GM21786 (cell line): ENCODE data around the gene INPP5D.

Experiments used
- ATAC-seq: cut with Tn5 transposase; IDR thresholded peaks from one replicate; pipeline ENCODE4 v1.9.1; 2021; ENCODE audit not compliant: unreplicated experiment

INPP5D gene

GRCh38 chr2:233031556-233032500 is 28.3 kb upstream of the INPP5D start:
- ATAC-seq = no peak

- ATAC-seq = no peak
These were observed 27.4 kb upstream of the INPP5D start, which contains the start of gene NEU2 for GRCh38 chr2:233032551-233033320. TSS of gene NEU2 (plus strand) at chr2:233032672. CDS start at chr2:233032672, 0 bp downstream.

DNA sequence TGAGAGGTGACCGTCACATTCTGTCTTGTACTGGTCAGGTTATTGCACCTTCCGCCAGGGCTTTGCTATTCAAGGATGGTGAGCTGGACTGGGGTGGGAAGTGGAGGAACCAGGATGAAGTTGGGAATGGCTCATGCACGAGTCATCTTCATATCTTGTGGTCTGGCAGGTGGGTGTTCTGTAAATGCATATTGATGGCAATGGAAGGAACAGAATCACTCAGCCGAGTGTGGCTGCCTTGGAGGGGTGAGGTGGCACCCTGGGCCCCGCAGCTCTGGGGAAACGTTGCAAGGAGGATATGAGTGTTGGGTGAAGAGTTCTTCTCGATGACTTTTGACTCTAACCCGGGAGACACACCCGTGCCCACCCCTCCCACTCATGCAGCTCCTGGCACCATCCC is 26.5 kb upstream of the INPP5D start:
- no peak for ATAC-seq

GRCh38 chr2:233034091-233034882 is 25.9 kb upstream of the INPP5D start:
- no peak for ATAC-seq

DNA sequence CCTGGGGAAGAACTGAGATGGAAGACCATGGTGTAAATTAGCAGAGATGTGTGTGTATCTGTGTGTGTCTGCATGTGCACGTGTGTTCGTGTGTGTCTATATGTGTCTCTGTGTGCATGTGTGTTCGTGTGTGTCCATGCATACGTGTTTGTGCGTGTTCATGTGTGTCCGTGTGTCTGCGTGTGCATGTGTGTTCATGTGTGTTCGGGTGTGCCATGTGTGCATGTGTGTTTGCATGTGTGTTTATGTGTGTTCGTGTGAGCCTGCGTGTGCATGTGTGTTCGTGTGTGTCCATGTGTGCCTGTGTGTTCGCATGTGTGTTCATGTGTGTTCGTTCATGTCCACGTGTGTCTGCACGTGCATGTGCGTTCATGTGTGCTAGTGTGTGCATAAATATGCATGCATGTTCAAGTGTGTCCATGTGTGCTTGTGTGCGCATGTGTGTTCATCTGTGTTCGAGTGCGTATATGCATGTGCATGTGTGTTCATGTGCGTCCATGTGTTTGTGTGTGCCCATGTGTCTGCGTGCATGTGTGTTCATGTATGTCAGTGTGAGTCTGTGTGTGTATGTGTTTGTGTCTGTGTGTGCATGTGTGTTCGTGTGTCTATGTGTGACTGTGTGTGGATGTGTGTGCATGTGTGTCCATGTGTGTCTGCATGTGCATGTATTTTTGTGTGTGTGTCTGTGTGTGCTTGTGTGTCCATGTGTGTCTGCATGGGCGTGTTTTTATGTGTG is 24.5 kb upstream of the INPP5D start:
- no peak for ATAC-seq

DNA sequence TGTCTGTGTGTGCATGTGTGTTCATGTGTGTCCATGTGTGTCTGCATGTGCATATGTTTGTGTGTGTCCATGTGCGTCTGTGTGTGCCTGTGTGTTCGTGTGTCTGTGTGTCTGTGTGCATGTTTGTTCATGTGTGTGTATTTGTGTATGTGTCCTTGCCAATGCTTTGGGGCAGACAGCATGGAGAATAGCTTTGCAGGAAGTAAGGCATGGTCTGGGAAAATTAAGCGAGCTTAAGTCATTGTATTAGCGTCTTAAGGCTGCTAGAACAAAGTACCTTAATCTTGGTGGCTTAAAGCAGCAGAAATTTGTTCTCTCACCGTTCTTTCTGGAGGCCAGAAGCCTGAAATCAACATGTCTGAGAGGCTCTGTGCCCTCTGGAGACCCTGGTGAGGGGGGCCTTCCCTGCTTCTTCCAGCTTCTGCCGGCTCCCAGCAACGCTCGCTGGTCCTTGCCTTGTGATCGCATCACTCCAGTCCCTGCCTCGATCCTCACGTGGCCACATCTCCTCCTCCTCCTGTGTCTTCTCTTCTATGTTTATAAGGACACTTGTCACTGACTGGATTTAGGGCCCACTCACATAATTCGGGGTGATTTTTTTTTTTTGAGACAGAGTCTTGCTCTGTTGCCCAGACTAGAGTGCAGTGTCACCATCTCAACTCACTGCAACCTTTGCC is 23.8 kb upstream of the INPP5D start:
- ATAC-seq = no peak

DNA sequence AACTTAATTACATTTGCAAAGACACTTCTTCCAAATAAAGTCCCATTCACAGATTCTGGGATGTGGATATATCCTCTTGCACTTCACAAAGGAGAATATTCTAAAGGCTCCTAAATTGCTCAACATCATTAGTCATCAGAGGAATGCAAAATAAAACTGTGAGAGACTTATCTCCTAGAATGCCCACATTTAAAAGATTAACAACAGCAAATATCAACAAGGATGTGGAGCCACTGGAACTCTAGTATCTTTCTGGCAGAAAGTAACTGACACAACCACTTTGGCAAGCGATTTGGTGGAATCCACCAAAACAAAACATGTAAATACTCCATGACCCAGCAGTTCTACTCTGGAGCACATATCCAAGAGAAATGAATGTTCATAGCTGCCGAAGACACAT is 23.1 kb upstream of the INPP5D start:
- ATAC-seq = no peak

DNA sequence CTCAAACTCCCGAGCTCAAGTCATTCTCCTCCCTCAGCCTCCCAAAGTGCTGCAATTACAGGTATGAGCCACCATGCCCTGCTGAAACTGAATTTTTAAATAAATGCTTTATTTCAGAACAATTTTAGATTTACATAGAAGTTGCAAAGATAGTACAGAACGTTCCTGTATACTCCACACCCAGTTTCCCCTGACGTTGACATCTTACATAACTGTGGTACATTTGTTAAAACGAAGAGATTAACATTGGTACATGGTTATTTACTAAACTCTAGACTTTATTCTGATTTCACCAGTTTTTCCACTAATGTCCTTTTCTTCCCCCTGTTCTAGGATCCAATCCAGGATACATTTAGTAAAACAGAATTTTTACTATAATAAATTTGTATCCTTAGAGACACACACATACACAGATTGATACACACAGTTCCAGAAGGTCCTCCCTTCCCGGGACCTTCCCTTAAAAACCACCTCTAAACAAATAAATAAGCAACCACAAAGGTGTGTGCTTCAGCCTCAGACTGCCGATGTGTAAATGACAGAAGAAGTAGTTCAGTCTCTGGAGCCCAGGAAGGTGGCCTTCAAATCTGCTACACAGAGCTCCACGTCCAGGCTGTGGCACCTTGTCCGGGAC is 20.8 kb upstream of the INPP5D start:
- ATAC-seq = no peak

- no peak for ATAC-seq
These were observed 20.2 kb upstream of the INPP5D start for GRCh38 chr2:233039846-233040530.

DNA sequence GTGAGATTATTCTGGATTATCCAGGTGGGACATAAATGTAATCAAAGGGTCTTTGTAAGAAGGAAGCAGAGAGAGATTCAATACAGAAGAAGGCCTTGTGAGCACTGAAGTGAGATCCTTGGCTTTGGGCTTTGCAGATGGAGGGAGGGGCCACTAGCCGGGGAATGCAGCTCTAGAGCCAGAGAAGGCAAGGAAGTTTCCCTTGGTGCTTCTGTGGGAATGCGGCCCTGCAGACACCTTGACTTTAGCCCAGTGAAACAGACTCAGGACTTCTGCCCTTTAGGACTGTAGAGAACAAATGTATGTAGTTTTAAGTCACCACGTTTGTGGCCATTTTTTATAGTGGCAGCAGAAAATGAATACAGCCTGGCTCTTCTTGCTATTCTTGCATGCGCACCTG is 19.6 kb upstream of the INPP5D start:
- ATAC-seq = no peak

DNA sequence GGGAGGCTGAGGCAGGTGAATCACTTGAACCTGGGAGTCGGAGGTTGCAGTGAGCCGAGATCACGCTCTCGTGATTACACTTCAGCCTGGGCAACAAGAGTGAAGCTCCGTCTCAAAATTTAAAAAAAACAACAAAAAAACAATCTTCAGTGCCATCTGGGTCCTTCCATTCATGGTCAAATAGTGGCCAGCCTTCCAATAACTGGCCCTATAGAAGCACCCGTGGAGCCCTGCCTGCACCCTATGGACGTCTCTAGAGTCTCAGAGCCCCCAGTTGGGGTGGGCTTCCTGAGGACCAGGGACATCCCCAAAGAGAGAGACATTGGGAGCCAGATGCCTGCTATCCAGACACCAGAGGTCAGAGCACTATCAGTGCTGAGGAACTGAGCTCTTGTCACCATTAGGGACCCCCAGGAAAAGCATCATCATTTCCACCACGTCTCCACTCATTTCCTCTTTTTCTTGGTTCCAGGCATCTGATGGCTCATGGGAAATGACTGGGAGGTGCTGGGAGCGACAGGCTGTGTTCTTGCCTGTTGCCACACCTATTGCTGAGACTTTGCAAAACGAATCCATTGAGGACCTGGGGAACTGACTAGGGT is 18.3 kb upstream of the INPP5D start:
- no peak for ATAC-seq

DNA sequence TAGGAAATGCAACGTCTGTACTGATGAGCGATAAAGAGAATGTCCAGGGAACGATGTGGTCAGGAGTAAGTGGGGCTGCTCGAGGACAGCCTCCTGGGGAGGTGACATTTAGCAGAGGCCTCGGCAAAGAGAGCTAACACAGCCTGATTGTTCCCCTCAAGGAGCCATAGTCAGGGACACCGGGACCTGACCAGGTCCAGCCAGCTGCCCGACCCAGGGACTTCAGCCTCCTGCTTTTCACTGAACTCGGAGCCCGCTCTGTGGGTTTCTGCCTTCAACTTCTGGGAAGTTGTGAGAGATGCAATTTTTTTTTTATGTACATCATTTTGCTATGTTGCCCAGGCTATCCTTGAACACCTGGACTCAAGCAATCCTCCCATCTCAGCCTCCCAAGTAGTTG is 17.6 kb upstream of the INPP5D start:
- no peak for ATAC-seq

DNA sequence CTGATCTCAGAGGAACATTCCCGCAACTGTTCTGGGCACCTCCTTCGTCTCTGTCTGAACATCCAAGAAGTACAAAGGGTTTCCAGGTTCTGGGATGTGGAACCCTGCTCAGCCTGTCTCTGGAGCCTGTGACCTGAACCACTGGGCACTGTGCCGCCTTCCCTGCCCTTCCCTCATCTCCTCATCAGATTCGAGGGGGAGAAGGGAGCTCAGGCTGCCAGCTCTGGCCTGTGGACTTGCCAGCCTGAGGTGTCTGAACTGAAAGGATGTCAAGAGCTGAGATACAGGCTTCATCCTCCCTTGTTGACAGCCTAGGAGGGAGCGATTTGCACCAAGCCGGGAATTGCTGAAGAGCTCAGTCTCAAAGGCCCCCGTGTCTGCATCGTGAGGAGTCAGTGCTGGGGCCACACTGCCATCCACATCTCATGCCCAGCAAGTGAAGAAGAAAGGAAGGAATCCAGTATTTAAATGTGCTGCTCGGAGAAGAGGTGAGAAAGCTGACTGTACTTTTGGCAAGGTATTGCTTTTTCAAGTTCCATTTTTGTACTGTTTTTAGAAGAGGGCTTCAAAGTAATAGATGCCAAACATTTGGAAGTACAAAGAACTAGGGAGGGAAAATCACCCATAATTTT is 15.1 kb upstream of the INPP5D start:
- ATAC-seq = no peak

- no peak for ATAC-seq
These were observed 12.9 kb upstream of the INPP5D start for GRCh38 chr2:233047206-233047605.

- ATAC-seq = no peak
These were observed 12.5 kb upstream of the INPP5D start for GRCh38 chr2:233047667-233048066.

DNA sequence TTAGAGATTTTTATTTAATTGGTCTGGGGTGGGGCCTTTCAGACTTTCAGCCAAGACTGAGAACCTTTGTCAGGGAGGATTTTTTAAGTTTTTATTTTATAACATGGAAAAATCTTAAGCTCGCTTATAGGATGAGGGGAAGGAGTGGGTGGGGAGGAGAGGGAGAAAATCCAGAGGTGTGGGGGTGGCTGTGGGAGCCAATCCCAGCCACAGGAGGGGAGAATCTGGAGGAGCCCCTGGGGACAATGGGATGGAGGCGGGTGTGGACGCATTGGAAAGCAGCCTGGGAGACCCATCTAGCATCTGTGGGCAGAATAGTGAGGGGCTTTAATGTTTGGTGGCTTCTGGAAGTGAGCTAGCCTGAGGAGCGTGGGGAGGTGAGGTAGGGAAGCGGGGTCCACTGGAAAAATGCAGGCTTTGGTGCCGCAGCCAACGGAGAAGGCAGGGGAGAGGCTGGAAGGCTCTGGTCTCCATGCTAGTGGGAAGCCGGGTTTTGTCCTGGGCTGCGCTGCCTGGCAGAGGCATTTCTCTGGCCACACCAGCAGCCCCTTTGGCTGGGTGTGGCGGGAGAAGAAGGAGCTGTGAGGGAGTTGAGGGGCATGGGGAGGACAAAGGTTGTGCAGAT is 11.5 kb upstream of the INPP5D start:
- no peak for ATAC-seq

DNA sequence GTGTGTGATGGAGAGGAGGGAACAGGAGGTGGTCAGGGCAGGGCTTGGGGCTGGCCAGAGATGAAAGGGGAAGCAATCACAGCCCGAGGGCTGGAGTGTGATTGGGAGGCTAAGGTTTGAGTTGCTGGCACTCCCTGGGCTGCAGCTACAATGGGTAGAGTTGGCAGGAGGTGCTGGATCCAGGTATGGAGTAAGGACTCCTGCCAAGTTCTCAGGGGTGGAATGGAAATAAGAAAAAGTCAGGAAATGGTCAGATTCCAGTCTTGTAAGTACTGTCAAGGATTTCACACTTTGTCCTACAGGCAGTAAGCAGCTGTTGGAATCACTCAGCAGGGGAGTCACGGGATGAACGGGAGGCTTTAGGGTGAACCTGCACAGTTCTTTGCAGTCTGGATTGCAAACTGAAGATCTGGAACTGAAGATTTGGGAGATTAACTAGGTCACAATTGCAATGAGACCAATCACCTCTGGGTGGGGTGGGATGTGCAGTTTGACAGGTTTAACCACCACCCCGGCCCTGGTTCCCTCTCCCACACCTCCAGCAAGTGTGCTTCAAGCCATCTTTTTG is 10.9 kb upstream of the INPP5D start:
- no peak for ATAC-seq
